Sciatic nerve (tissue), 2 donors: ENCODE measurements around the gene CORO2A. TPM values are rescaled to one million over a fixed set of nuclear protein-coding genes. Genes with fewer than 3 reads are reported as not detected.
A peak's percentile ranks its signal among the peaks of the same experiment; 100 is the strongest.
"Not testable (repeated sequence)": the region's sequence is repeated elsewhere in the genome, so short reads cannot be mapped to it uniquely, and the experiment has no call there.

Experiments
- ATAC-seq: fragments of 200-7000 bp; cut with Tn5 transposase; one replicate; pipeline ENCODE4 v1.9.1; 2020; ENCODE audit warnings: mild to moderate bottlenecking, moderate library complexity
- DNase-seq: peaks from one replicate; pipeline ENCODE4 v3.0.0-alpha.2; 2020; ENCODE audit warnings: low spot score
- intact Hi-C: fragments of 100-400 bp; cut with DNase I; formaldehyde crosslinking; loops from one replicate; pipeline ENCODE4 v1.14.2; 2022
- total RNA-seq: library from RNA; stranded (reverse); fragmentation: NEBNext Ultra II Directional; extraction: Animal tissue kit (Norgen Biotek cat#: 25700); gene quantifications from one replicate; pipeline ENCODE4 v1.2.1, GENCODE V29; 2021
- donor health status: DM: no; HTN: no; CAD: no.
- donor health status: DM: no; HTN: no; CAD: no.

CORO2A gene
- total RNA-seq, 1 donor from 2014 or later, result 3.7 TPM

- ATAC-seq, result no peak
- intact Hi-C loops, result no loop called here
Measured at GRCh38 chr9:98178874-98179850, 13.3 kb downstream of the CORO2A start.

GRCh38 chr9:98176391-98177259, 15.8 kb downstream of the CORO2A start:
- no peak for ATAC-seq

More at GRCh38 chr9:98178874-98179850, 13.3 kb downstream of the CORO2A start:
- DNase-seq, result no peak

GRCh38 chr9:98175762-98176161, 16.7 kb downstream of the CORO2A start:
- ATAC-seq (no peak), DNase-seq (no peak)
- intact Hi-C loops, result no loop called here

More at GRCh38 chr9:98176391-98177259, 15.8 kb downstream of the CORO2A start:
- DNase-seq, result peak; percentile 49
- intact Hi-C loops, result no loop called here

GRCh38 chr9:98175028-98175569, 17.3 kb downstream of the CORO2A start:
- DNase-seq (peak; percentile 21), ATAC-seq (no peak)
- intact Hi-C loops, result no loop called here

GRCh38 chr9:98174502-98174918, 17.9 kb downstream of the CORO2A start:
- intact Hi-C loops, ATAC-seq: not testable (repeated sequence)
- DNase-seq, result peak; percentile 10

- intact Hi-C loops, result no loop called here
- peak; percentile 17 for DNase-seq
- no peak for ATAC-seq
Measured at GRCh38 chr9:98173181-98173580, 19.3 kb downstream of the CORO2A start.

- ATAC-seq (no peak), DNase-seq (peak; percentile 39)
- intact Hi-C loops, result no loop called here
Measured at GRCh38 chr9:98172604-98173003, 19.8 kb downstream of the CORO2A start.

GRCh38 chr9:98171176-98171925, 21.1 kb downstream of the CORO2A start:
- intact Hi-C loops, result no loop called here
- ATAC-seq (no peak), DNase-seq (no peak)

- ATAC-seq, result peak; percentile 95
- DNase-seq, result peak; percentile 72
- intact Hi-C loops, result no loop called here
Measured at GRCh38 chr9:98168941-98169488, 23.4 kb downstream of the CORO2A start.

- ATAC-seq (no peak), DNase-seq (peak; percentile 15)
- intact Hi-C loops, result no loop called here
Measured at GRCh38 chr9:98168153-98168780, 24.2 kb downstream of the CORO2A start.

- intact Hi-C loops, result no loop called here
- no peak for DNase-seq
- no peak for ATAC-seq
Measured at GRCh38 chr9:98164912-98165311, 27.5 kb downstream of the CORO2A start.

GRCh38 chr9:98162613-98163012, 29.8 kb downstream of the CORO2A start:
- no peak for DNase-seq
- no peak for ATAC-seq
- intact Hi-C loops, result no loop called here

- DNase-seq (no peak), ATAC-seq (no peak)
- intact Hi-C loops, result no loop called here
Measured at GRCh38 chr9:98161851-98162250, 30.6 kb downstream of the CORO2A start.

- no peak for ATAC-seq
- intact Hi-C loops, result no loop called here
- no peak for DNase-seq
Measured at GRCh38 chr9:98159790-98160189, 32.6 kb downstream of the CORO2A start.

- no peak for ATAC-seq
- DNase-seq, result no peak
- intact Hi-C loops, result no loop called here
Measured at GRCh38 chr9:98159301-98159700, 33.1 kb downstream of the CORO2A start.

GRCh38 chr9:98158071-98158831, 34.2 kb downstream of the CORO2A start:
- ATAC-seq, result no peak
- intact Hi-C loops, result no loop called here

GRCh38 chr9:98157372-98157771, 35.1 kb downstream of the CORO2A start:
- ATAC-seq (no peak), DNase-seq (no peak)
- intact Hi-C loops, result no loop called here

More at GRCh38 chr9:98158071-98158831, 34.2 kb downstream of the CORO2A start:
- DNase-seq, result no peak
